ENCODE results near the gene CEACAM7.

DNA sequence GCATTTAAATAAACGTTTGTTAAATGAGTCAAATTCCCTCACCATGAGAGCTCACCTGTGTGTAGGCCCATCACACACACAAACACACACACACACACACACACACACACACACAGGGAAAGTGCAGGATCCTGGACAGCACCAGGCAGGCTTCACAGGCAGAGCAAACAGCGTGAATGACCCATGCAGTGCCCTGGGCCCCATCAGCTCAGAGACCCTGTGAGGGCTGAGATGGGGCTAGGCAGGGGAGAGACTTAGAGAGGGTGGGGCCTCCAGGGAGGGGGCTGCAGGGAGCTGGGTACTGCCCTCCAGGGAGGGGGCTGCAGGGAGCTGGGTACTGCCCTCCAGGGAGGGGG is 11.9 kb upstream of the CEACAM7 start:
- TF ChIP-seq, protein P1, sequence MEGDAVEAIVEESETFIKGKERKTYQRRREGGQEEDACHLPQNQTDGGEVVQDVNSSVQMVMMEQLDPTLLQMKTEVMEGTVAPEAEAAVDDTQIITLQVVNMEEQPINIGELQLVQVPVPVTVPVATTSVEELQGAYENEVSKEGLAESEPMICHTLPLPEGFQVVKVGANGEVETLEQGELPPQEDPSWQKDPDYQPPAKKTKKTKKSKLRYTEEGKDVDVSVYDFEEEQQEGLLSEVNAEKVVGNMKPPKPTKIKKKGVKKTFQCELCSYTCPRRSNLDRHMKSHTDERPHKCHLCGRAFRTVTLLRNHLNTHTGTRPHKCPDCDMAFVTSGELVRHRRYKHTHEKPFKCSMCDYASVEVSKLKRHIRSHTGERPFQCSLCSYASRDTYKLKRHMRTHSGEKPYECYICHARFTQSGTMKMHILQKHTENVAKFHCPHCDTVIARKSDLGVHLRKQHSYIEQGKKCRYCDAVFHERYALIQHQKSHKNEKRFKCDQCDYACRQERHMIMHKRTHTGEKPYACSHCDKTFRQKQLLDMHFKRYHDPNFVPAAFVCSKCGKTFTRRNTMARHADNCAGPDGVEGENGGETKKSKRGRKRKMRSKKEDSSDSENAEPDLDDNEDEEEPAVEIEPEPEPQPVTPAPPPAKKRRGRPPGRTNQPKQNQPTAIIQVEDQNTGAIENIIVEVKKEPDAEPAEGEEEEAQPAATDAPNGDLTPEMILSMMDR (IDR thresholded peaks at IDR 0.05) = no peak
- no peak for TF ChIP-seq POLR2A (IDR thresholded peaks at IDR 0.05)
